SKM-1 treated with dmso at 0.1 percent for 144 hours (cell line): ENCODE results near the gene IAPP.
"Not testable (repeated sequence)": the region's sequence is repeated elsewhere in the genome, so short reads cannot be mapped to it uniquely, and the experiment has no call there.

ENCODE experiments used
- DNase-seq: peaks from one replicate; lab custom pipeline; 2025; ENCODE audit not compliant: unreplicated experiment; lab: John Stamatoyannopoulos, UW

Gene IAPP

GRCh38 chr12:21372602-21373001 lies at the start of gene IAPP:
IAPP (plus strand) TSS chr12:21372902; CDS start chr12:21373352, 450 bp downstream.
- no peak for DNase-seq

DNA sequence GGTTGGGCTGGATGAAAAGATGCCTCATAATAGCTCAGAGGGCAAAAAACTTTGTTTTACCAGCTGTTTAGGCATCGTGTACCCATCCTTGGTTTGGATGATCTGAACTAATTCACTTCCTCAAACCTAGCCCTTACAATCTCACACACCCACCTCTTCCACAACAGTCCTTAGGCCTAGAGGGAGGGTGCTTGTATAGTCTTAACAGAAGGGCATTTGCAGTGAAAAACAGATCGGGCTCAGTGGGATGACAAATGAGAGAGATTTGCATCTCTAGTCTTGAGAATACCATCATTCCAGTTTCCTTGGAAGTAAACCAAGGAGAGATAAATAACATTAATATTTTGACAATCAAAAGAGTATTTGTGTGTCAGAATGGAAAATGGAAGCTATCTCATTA lies 49.0 kb upstream of the IAPP start:
- no peak for DNase-seq

DNA sequence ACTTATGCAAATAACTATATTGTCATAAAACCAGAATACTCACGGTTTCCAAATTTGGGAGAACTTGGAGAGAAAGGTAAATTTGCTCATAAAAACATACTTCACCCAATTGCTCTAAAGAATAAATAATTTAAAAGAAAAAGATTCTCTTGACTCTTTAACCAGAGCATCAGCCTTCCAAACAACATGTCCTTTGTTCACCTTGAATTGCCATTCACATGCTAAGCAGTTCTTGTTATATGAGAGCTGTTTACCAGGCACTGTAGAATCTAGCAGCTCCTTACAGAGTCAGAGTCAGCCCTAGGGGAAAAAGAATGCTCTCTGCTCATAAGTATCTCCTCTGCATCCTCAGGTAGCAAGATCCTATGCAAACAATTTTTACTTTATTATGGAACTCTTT lies 48.2 kb upstream of the IAPP start:
- no peak for DNase-seq

DNA sequence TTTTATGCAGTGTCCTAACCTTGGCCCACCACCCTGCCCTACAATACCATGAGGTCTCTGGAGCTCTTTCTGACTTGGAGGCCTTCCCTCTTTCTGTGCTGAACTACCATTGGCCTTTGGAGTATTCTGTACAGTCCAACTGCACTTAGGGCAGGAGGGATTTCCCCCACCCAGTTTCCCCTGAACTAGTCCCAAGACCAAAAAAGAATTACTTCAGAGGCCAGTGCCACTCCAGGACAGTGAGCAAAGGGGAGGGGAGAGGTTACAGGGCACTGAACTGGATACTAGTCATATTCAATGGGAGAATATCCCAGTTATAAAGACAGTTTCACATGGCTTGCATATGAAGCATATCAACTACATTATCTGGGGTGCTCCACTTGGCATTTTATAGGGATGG lies 44.1 kb upstream of the IAPP start:
- no peak for DNase-seq

- DNase-seq = no peak
Measured at GRCh38 chr12:21330682-21331253, 41.9 kb upstream of the IAPP start.

DNA sequence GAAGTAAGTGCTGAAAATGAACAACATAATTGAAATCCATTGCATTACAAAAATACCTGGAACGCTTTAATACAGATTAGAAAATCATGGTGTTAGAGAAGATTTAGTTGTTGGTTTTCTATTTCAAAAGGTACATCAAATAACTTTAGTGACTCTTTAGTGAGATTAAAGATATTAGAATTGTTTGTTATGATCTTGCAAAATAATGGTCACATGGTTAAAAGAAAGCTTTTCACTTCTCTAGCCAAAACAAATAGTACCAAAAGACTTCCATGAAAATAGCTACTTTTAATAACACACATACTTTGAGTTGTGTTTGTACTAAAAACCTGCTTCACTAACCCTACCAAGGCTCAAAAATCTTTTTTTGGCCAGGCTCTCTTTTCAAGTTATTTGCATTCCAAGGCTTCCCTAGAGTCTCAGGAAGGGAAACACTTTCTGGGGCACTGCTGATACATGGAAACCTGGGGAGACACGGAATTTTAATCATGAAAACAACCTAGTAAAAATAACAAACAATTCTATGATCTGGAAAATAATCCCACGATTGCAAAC lies 37.9 kb upstream of the IAPP start, which contains the start of gene SLCO1A2:
TSS of gene SLCO1A2 (minus strand) at position 147 of the 555 bp plus-strand sequence. CDS start 270 bp downstream, outside the sequence.
- no peak for DNase-seq

GRCh38 chr12:21336656-21337055 lies 36.0 kb upstream of the IAPP start:
- no peak for DNase-seq

DNA sequence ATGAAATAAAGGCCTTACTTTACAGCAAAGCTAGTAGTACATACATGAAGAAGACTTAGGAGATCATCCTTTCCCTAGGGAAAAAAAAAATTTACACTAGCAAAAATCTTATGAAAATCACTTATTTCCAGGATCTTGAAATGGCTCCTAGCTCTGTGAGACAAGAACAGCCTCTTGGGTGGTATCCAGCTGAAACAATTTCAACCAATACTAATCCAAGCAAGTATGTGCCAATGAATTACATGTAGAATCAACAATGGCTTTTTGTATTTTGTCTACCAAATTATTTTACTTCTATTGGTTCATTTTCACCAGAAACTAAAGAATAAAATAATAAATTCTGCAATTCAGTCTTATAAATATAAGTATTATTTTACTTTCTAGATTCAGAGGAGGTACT lies 35.2 kb upstream of the IAPP start:
- no peak for DNase-seq

DNA sequence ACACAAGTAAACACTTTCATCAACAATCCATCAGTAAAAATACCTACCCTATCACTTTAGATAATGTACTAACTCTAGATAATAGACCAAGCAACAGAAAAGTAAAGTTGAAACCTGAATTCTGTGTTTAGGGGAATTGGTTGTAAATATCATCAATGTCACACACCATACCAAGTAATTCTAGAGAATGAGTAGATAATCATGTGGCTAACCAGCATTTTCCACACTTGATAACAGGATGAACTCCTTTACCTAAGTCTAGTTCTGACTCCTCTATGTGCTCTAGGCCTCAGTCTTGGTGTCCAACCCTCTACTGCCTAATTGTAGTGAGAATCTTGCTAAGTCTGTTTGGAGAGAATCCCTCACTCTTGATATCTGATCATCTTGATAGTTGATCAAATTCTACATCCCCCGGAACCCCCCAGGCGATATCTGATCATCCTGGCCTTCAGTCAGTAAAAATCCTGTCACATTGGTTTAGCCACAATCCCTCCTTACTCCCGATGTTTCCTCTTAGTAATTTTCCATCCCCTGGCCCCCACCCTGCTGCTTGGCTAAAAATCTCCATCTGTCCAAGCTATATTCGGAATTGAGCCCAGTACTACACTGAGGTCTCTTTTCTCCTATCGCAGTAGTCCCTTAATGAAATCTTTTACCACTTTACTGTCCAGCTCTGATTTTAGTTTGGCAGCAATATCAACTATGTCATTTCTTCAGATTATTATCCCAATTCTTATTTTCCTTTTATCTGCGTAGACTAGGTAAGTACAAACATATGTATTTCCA lies 34.5 kb upstream of the IAPP start:
- no peak for DNase-seq

DNA sequence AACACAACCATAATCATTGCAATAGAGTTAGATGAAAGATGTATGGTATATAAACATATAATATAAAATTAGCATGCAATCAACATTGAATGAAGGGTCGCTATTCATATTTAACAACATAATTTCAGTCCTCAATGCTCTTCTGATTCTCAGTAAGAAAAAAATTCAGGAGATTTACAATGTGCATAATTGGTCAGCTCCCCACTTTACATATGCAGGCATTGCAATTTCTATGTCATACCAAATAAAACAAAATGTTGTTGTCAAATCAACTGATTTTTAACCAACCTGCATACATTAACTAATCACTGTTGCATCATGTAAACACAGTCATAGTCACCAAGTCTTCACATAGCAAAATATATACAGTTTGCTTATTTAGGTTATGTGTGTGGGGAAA lies 32.8 kb upstream of the IAPP start:
- DNase-seq = no peak

GRCh38 chr12:21340403-21340802 lies 32.3 kb upstream of the IAPP start:
- DNase-seq = no peak

DNA sequence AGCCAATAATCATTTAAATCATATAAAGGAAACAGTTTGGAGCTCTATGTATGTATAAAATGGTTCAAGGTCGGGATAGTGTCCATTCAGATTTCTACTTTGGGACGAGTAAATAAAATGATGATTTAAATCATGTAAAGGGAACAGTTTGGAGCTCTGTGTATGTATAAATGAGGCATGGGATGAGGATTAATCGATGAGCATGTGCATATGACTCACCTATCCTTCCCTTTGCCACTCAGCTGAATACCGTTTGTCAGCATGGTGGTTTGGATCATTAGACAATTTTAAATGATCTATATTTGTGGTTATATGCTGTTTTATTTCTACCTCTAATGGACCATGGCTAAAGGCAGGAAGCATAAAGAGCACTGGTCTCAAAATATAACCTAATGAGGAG lies 30.9 kb upstream of the IAPP start:
- no peak for DNase-seq

GRCh38 chr12:21343636-21344035 lies 29.1 kb upstream of the IAPP start:
- no peak for DNase-seq

- no peak for DNase-seq
Measured at GRCh38 chr12:21346542-21347205, 26.0 kb upstream of the IAPP start.

DNA sequence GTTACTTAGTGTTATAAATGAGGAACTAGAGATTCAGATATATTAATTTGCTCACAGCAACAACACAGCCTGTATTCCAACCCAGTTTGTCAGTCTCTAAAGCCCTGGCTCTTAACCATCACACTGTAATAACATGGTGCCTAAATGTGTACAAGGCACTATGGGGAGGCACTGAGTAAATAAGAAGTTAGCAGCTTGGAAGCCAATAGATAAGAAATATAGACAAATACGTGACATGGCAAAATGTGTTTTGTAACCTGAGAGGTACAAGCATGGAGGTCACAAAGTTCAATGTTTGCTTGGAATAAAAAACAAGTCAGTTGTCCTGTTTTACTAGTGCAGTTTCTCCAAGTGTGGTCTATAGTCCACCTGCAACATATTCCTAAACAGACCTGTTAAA lies 21.7 kb upstream of the IAPP start:
- DNase-seq = no peak

DNA sequence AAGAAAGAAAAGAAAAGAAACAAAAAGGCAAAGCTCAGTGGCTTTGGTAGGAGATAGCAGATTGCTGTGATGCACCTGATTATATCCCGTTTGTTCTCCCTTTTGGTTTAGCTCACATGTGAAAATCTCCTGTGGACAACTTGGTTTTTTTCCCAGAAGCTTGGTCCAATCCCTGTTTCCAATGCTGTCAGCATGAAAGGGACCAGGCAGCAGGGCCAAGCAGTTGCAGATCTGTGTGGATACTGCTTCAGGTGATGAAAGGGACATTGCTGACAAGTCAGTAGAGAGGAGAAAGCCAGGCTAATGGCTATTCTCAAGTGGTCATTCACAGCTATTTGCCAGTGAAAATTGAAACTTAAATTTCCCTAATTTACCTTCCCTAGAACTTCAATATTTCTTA lies 19.2 kb upstream of the IAPP start:
- no peak for DNase-seq

DNA sequence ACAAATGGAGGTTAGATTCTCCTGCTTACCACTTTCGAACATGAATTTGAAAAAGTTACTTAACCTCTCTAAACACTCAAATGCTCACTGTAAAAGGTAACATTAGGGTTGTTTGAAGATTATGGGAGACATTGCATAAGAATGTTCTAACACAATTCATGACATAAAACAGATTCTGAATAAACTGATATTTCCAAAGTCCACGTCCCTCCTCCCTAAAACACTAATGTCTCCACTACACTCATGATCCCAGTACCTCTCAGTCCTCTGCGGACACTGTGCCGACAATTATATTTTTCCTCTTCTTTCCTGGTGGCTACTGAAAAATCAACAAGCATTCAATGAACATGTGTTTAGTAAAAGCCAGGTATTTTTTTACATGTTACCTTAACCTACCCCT lies 18.8 kb upstream of the IAPP start:
- no peak for DNase-seq

DNA sequence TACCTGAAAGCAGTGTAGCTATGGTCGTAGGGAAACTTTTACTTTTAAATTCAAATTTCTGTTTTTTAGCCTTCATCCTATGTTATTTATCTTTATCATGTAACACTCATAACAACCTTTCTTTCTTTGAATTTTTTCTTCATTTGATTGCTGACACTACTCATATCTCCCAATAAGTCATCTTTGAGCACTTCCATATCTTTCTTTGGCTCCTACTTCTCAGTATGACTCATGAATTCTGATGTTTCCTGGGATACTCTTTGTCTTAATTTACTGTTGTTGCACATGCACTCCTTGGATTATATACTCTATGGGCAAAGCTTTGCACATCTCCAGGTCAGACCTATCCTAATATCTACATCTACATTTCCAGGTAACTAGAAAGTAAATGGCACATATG lies 18.1 kb upstream of the IAPP start:
- no peak for DNase-seq

GRCh38 chr12:21360632-21361031 lies 12.1 kb upstream of the IAPP start:
- DNase-seq = not testable (repeated sequence)

- no peak for DNase-seq
Measured at GRCh38 chr12:21369141-21369980, 3.3 kb upstream of the IAPP start.

DNA sequence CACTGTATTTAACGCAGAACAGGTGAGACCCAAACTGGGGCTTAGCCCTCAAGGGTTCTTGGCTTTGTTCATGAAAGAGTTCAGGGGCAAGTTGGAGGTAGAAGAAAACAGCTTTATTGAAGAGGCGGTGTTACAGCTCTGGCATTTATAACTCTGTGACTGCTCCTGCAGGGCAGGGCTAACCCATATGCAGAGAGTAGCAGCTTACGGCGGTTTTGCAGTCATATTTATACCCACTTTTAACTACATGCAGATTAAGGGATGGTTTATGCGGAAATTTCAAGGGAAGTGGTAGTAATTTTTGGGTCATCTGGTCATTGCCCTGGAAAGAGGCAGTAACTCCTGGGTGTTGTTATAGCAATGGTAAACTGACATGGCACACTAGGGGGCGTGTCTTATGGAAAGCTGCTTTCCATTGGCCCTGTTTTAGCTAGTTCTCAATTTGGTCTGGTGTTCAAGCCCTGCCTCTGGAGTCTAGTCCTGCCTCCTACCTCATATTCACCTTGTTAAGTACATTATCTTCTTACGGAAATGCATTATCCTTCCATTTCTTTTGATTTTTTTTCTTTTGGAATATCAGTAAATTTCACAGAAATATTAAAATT lies 1.8 kb upstream of the IAPP start:
- DNase-seq = no peak
